ENCODE data around the gene SLAMF9.

SLAMF9 gene

DNA sequence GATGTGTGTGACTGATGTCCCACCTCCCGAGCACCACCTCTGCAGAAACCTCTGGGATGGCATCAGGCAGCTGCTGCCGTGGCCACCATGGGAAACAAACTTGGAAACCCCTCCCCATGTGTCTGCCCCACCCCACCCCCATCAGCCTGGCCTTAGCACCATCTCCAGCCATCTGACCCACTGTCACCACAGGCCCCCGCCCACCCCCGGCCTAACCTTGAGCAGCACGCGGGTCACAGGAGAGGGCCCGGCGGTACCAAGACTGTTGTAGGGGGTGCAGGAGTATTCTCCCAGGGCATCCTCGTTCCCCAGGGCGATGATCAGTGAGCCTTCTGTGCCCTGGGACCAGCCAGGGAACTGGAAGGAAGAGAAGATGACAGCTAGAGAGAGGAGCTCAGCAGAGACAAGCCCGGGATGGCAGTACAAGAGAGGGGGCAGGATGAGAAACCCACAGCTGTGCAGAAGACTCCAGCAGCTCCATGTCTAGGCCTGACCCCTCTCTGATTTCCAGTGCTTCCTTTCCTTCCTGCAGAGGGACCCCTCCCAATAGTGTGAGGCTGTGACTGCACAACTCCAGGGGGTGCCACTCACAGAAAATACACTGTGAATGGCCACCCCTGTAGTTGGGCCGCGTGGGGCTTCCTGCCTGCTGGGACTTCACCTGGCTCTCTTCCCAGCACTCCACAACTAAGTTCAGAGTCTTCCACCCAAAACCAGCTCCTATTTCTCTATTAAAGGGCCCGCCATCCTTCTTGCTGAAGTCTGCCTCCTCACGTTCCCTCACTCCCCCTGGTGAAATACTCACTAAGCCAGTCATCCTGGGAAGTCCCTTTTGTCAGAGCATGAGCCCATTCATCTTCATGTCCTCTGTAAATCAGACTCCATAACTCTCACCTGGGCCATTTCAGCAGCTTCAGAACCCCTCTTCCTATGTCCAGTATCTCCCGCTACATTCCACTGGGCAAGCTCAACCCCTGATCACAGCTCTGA is 21.4 kb downstream of the SLAMF9 start:
- DNase-seq (ENCODE audit: low spot score), result no peak

DNA sequence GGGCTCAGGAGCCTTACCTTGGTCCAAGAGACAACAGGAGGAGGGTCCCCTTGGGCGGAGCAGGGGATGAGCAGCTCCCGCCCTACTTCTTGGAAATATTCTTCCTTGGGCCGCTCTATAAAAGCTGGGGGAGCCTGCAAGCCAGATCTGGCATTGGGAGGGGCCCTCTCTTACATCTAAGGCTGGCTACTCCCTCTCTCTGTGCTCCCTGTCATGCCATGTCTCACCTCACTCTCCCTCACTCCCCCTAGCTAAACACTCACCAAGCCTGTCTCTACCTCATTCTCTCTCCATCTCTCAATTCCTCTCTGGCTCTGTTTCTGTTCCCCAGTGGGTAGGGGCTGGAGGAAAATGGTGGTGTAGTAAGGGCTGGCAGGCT is 22.3 kb downstream of the SLAMF9 start:
- no peak for DNase-seq (ENCODE audit: low spot score)

DNA sequence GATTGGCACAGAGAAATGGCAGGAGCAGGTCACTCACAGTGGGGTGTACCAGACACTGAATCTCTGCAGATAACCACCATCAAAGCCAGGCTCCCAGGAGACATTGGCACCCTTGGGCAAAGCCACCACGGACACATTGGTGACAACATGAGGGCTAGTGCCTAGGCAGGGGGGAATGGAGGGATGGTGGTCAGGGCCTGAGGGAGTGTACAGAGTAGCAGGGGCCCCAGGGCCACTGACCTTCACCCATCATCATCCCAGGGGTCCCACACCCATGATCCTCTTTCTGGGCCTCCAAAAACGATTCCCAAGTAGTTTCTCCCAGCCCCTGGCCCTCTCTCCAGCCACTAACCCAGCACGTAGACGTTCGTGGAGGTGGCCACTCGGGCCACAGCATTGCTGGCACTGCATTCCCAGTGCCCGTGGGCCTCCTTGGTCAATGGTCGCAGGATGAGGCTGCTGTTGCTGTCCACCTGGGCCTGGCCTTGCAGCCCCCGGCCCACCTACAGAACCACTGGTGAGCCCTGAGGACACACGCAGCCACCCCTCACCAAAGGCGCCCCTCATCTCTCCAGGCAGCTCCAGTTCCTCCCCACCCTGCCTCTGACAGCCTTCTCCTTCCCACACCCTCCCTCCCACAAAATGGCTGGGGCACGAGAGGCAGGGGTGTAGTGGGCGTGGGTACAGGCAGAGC is 22.8 kb downstream of the SLAMF9 start:
- no peak for DNase-seq (ENCODE audit: low spot score)

DNA sequence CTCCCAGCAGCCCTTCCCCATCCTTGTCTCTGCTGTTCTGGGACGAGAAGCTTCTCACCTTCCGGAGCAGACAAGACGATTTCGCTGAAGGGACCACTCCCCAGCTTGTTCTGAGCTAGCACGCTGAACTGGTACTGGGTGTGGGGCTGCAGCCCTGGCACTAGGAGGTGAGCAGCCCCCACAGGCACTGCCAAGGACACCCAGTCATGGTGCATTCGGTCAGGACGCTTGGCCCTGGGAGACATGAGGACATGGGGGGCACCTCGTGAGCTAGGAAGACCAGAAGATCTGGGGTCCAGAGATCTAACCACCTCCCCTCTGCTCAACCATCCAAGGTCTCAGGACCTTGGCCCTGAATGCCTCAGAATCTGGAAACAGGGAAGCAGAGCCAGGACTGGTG is 23.4 kb downstream of the SLAMF9 start:
- DNase-seq (ENCODE audit: low spot score), result no peak

DNA sequence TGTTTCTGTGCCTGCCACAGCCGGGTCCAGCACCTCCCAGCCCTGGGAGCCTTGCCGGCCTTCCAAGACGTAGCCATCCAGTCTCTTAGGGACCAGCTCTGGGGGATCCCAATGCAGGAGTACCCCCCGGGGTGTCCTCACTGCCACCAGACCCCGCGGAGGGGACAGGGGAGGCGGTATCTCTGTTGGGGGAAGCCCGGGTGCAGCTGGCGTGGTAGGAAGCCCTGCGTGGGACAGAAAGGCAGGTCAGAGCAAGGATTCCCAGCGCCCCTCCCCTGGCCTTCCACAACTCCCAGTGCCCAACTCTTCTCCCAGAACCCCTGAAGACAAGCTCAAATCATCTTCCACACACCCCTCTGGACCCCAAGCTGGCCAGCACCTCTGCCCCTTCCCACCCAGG is 23.8 kb downstream of the SLAMF9 start:
- no peak for DNase-seq (ENCODE audit: low spot score)

DNA sequence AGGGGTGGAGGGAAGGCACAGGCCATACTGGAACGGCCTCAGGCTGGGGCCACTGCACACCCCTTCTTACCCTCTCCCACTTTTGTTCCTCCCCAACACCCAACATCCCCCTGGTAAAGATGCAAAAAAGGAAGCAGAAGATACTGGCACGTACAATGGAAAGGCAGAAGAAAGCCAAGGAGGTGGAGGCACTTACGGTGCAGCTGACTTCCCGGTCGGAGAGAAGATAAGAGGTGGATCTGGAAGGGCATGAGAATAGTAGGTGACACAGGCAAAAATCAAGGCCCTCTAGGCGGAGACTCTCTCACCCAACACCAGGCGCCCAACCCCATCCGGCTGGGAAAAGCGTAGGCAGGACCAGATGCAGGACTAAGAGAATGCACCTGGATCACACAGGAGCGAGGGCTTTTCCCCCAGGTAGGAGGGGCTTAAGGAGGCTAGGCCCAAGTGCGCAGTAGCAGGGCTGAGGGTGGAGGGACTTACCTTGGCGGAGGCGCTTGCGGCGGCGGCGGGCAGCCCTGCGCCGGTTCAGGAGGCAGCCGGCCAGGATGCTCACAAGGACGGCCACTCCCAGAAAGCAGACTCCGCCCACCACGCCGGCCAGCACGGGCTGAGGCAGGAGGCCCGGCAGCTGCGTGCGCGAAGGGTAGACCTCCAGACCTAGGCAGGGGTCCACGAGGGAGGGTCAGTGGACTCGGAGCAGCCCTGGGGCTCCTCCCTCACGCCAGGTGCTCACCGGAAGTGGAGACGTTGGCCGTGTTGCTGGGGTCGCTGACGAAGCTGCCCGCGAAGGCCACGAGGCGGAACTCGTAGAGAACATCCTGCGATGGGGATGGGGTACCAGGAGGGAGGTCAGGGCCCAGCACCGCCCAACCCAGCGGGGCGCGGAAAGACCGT is 24.6 kb downstream of the SLAMF9 start:
- no peak for DNase-seq (ENCODE audit: low spot score)

DNA sequence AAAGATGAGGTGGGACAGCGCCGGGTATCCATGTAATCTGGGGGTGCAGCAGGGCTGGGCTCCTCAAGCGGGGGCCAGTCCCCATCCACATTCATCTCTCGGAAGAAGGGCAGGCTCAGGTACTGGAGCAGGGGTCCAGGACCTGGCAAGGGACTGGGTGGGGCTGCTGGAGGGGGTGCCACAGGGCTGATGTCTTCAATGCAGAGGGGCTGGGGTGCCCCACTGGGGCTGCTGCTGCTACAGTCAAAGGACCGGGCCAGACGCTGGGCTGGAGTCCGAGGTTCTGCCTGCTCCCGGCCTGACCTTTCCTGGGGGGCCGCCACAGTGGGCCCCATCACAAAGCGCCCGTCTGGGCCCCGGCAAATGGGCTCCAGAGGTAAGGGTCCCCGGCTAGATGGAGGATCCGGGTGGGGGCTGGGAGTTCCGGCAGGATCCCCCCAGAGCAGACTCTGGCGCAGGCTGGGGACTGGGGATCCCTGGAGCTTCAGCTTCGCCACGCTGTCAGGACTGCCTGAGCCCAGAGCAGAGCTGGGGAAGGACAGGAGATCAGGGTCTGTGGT is 25.5 kb downstream of the SLAMF9 start:
- DNase-seq (ENCODE audit: low spot score), result no peak

DNA sequence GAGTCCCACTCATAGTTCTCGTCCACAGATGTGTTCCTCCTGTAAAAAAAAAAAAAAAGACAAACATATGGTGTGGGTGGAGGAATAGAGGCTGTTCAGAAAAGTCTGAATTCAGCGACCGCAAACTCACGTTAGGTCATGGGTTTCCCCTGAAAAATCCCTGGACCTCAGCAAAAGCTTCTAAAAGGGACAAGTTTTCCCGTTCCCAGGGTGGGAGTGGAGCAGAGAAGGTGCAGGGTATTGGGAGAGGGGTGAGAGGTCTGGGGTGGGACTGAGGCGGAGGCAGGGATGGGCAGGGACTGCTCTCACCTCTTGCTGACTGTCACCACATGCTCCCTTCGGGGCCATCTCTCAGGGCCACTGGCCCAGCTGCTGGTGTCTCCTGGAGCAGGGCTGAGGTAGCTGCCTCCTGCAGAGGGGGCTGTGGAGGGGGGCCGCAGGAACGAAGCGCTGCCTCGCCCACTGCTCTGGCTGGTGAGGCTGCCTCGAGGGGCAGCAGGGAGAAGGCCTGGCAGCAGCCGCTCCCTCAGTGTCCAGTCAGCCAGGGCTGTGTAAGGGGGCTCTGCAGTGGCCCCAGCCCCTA is 26.1 kb downstream of the SLAMF9 start:
- no peak for DNase-seq (ENCODE audit: low spot score)

DNA sequence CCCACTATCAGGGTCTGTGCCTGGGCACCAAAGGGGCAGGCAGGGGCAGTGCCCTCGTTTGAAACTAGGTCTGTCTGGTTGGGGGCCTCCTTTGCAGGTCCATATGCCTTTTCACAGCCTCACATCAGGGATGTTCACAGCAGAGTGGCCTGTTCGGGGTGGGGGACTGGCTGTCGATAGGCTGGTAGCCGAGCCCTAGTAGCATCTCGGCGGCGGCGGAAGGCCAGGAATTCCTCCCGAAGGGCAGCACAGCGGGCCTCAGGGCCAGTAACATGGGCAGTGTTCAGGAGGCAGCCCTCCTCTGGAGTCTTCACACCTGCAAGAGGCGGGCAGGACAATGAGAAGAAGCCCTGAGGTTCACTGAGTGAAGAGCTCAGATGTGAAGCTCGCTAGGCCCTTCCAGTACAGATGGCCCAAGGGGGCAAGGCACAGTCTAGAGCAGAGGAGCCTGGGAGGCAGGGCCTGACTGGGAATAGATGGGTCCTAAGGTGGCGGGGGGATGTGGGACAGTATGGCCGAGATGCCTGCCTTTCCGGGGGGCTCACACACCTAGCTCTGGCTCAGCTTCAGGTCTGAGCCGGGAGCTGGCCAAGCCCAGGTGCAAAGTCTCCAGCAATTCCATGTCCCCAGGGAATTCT is 26.7 kb downstream of the SLAMF9 start:
- DNase-seq (ENCODE audit: low spot score), result no peak

DNA sequence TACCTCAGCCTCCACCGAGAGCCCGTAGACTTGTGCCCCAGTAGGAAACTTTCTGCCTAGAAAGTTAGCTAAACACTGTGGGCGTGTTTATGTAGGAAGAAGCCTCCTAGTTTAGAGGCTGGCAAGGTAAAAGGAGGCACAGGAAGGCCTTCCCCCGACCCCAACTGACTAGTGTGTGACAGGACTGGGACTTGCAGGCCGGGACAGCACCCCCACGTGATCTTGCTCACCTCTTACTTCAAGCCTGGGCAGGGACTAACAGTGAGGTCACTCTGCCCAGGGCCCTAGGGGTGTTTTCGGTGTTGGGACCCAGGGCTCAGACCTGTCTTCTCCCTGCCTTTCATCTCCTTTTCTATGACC is 28.3 kb downstream of the SLAMF9 start:
- DNase-seq (ENCODE audit: low spot score), result no peak

DNA sequence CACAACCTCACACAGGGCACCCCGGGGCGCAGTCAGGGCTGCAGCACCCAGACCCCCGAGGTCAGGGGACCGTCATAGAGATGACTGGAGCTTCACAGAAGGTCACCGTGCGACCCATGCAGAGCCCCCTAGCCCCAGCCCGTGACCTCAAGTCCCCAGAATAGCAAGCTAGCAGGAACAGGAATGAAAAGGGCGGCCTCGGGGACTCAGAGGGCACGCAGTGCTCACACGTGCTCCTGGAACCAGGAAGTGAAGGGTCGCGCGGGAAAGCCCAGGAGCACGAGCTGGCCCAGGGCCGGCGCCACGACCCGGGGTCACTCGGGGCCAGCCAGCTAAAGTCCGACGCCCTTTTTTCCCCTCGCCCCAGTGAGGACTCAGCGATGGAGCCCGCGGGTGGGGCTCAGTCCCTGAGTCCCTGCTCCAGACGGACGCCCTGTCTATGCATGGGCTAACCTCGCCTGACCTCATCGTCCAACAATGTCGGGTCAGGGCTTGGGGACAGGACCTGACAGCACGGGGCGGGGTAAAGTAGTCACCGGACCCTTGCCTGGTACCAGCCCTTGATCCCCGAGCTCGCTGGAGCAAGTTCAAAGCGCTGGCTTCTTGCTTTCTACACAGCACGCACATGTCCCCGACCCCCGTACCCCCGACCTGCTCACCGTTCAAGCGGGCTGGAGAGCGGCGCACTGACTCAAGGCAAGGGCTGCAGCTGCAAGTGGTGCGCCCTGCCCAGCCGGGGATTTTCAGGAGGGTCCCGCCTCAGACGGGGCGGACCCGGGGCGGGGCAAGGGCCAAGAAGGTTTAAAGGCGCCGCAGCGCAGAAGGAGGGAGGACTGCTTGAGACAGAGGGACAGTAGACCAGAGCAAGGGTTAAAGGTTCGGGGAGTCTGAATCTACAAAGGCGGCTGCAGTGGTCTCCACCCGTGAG is 29.0 kb downstream of the SLAMF9 start, which contains the start of gene TAGLN2:
TSS of gene TAGLN2 (minus strand) at position 717 of the 928 bp plus-strand sequence. CDS start 4,998 bp downstream, outside the sequence.
- peak; percentile 81 for DNase-seq (ENCODE audit: low spot score)

DNA sequence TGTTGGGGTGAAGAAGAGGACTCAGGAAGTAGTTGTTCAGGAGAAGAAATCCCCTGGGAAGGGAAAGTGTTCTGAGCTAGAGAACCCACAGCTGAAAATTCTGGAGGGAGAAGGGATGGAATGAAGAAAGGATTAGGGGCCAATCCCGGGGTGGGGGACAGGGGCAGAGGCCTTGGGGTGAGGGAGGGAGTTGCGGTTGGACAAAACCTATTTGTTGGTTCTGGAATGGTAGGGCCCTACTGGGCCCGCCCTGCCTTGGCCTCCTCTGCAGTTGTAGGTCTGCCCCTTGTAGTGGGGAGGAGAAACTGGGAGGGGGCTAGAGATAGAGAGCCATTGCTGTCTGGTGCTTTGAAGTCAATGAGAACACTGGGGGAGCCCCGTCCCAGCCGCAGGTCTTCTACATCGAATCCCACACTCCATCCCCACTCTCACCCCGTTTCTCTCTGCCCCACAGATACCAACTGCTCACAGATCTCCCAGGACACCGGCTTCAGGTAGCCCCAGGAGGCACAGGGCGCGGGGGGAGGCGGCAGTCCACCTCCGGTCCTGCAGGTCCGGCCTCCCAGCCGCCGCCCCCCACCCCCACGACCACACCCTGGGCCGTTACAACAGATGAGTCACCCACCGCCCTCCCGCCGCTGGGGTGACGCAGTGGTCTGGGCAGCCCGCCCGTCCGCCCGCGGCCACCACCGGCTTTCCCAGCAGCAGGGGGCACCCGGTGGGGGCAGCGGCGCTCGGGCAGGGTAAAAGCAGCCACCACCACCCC is 29.8 kb downstream of the SLAMF9 start:
- peak; percentile 87 for DNase-seq (ENCODE audit: low spot score)

DNA sequence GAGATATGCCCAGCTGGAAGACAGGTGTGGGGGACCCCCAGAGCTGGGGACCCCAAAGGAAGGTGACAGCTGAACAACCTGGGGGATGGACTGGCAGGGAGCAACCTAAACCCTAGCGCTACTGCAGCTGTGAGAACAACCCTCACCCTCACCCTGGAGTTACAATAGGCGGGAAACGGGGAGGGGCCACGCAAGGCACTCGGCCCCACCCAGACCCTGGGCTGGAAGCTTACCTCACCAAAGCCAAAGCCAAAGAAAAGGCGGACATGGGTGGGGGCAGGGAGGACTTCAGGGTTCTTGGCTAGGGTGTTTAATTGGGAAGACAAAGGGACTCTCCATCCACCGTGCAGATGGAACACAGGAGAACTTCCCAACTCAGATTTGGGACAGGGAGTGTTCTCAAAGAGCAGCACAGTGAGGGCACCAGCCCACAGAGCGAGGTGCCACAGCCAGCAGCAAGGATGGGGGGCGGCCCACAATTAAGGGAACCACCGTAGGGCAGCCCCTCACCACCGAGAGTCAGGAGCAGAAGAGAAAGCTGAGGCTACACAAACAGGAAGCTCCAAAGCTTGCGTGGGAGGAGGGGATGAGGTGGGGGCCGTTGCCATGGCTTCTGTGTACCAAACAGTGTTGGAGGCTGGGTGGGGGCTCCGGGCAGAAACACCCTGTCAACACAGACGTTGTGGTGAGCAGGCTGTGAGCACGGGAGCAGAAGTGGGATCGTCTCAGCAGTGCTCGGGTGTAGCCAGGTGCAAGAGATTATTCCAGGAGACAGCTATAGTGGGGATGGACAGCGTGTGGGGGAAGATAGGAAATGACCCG is 30.6 kb downstream of the SLAMF9 start:
- DNase-seq (ENCODE audit: low spot score), result peak; percentile 78

DNA sequence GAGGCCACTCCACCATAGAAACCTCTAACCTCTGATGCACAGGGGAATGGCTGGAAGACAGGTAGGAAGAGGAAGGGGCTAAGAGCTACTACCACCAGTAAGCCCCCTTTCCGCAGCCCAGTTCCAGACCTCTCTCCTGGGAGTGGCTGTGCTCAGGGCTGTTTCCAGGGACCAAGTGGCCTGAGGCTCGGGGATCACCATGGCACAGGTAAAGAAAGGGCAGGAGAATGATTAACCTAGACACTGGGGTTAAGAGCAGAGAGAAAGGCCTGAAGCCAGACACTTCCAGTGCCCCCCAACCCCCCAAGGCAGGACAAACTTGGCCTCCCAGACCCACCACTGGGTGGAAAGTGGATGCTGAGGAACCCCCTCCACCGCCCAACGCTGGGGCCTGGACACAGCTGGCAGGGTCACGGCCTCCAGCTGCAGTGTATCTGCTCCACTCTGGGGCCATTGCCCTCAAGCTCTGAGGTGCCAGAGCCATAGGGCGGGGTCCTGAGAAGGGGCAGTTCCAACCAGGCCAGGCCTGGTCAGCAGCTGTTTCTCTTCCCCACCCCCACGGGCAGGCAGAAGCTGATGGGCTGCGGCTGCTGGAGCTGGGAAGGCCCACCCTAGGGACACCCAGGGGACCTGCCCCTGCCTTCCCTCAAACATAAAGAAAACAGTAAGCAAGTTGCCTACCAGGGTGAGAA is 31.4 kb downstream of the SLAMF9 start:
- DNase-seq (ENCODE audit: low spot score), result no peak

DNA sequence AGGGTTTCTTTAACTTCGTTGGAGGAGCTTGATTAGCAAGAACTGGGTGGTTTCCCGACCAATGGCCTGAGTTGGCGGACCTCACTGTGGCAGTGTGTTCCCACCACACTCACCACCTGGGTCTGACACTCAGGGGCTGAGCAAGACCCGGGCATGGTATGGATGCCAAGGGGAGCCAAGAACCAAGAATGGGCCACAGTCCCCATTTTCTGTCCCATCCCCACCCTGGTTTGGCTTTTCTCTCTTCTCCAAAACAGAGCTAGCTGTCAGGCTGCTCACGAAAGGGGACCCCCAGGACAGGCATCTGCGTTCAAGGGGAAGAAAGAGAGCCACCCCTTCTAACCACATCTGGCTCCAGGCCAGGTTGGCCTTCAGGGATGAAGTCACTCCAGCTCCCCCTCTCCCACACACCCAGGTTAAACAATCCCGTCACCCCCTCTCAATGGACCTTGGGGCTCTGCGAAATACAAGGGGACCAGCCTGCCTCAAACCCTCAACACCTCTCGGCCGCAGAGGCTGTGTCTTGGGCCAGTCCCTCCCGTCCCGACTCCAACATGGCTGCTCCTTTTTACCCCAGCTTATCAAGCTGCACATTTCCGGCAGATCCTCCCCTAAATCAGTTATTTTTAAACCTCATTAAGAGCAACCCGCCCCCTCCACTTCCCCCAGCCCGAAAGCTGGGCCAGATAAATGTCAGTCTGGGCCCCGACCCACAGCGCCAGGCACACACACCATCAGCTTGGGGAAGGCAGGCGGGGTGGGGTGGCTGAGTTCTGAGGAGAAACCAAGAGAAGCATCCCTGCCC is 32.1 kb downstream of the SLAMF9 start:
- no peak for DNase-seq (ENCODE audit: low spot score)

DNA sequence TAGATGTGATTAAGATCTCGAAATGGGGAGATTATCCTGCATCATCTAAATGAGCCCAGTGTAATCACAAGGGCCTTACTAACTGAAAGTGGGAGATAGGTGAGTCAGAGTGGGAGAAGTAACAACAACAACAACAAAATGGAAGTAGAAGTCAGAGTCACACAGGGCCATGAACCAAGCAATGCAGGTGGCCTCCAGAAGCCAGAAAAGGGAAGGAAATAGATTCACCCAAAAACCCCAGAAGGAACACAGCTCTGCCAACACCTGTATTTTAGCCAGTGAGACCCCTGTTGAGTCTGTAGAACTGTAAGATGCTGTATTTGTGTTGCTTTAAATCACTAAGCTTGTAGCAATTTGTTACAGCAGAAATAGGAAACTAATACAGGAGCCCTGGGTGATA is 32.8 kb downstream of the SLAMF9 start:
- no peak for DNase-seq (ENCODE audit: low spot score)

DNA sequence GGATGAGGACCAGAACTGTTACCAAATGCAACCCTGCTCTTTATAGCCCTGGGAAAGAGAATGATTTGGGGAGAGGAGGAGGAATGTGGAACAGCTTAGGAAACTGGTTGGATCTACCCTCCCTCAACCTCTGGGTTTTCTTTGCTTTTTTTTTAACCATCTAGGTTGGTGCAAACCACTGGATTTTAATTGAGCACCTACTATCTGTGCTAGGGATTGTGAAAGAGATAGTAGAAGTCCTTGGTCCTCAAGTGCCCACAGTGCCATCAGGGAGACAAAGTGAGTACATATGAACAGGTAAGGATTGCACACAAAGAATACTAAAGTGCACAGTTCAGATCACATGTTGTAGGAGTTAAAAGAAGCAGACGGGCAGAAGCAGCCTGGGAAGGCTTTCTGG is 33.4 kb downstream of the SLAMF9 start:
- DNase-seq (ENCODE audit: low spot score), result no peak

Measured in kidney capillary endothelial cell (primary cell).